ENCODE data around the gene GGCT. TPM values are rescaled to one million over a fixed set of nuclear protein-coding genes. Genes with fewer than 3 reads are reported as not detected.
"Not testable (repeated sequence)": the region's sequence is repeated elsewhere in the genome, so short reads cannot be mapped to it uniquely, and the experiment has no call there.

Gene GGCT
- total RNA-seq, 2 experiments from 2014 or later, result 6.3 to 6.6 TPM

DNA sequence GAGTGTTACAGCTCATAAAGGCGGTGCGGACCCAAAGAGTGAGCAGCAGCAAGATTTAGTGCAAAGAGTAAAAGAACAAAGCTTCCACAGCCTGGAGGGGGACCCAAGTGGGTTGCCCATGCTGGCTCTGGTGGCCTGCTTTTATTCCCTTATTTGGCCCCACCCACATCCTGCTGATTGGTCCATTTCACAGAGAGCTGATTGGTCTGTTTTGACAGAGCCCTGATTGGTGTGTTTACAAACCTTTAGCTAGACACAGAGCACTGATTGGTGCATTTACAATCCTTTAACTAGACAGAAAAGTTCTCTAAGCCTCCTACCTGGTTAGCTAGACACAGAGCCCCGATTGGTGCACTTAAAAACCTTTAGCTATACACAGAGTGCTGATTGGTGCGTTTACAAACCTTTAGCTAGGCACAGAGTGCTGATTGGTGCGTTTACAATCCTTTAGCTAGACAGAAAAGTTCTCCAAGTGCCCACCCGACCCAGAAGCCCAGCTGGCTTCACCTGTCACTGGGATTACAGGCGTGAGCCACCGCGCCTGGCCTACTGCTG is 2.8 kb upstream of the GGCT start:
- H3K4me3 Mint-ChIP-seq, result peak overlapping the region; percentile 54

DNA sequence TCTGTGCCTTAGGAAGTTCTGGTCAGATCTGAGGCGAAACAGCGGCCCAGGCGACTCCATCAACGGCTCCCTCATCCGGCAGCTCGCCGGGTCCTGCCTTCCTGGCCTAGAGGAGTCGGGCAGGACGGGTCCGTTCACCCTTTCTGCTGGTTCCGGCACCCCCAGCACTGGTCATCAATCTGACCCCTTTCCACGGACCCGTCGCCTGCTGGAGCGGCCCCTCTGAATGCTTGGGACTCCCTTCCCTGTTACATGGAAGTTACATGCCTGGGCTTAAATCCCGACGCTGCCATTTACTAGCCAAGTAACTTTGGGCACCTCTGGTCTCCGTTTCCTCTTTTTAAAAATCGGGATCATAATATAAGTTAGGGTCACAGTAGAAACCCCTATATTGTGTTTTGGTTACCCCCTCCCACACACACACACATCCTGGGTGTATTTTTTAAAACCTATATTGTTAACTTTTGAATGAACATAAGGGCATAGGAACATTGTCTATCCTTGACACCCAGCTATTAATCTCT is 607 bp upstream of the GGCT start:
- Histone ChIP-seq H3K4me3 (ENCODE audit: low read length) (peak overlapping the region; percentile 88), H3K9me3 (ENCODE audit: control insufficient read depth in 1 of 2, insufficient read depth in 1 of 2, low read length in 2 of 2) (no peaks in the 10 kb centered on the region), H3K27ac (ENCODE audit: low read depth in 1 of 2, low read length in 2 of 2) (peak overlapping the region; percentile 42 to 57), H3K4me1 (ENCODE audit: insufficient read depth, low read length) (peaks cover 19% of the 10 kb centered on the region), H3K36me3 (ENCODE audit: insufficient read depth, low read length) (no peaks in the 10 kb centered on the region), H3K27me3 (ENCODE audit: control insufficient read depth in 1 of 2, insufficient read depth in 2 of 2, low read length in 2 of 2) (no peaks in the 10 kb centered on the region)
- H3K27me3 Mint-ChIP-seq, result no peaks in the 10 kb centered on the region
- DNase-seq, result no peak
- H3K36me3 Mint-ChIP-seq (ENCODE audit: low read depth), result peaks cover 11% of the 10 kb centered on the region
- intact Hi-C loops (cut with DNase I, micrococcal nuclease), result loop anchor here (2.0 to 5.0 kb wide), 5 partner anchors 26 to 478 kb away; partner anchors contain the start of genes FKBP14 (in 1 of the 2), GARS1 (in 1 of the 2), NOD1 (in 1 of the 2) and PLEKHA8 (in 1 of the 2)
- peaks cover 29% of the 10 kb centered on the region for H3K4me1 Mint-ChIP-seq (ENCODE audit: low read depth)
- ATAC-seq (ENCODE audit: poor library complexity), result no peak
- no peaks in the 10 kb centered on the region for H3K9me3 Mint-ChIP-seq
- peak overlapping the region; percentile 74 for H3K27ac Mint-ChIP-seq
- ChIA-PET POLR2A (interaction anchor here (4.1 kb wide), 1 partner anchor 26 kb away, joined by 19 read pairs; the partner anchor contains the start of gene NOD1), CTCF (no interaction called here)
- peak overlapping the region; percentile 94 for H3K4me3 Mint-ChIP-seq
- TF ChIP-seq CTCF (IDR thresholded peaks at IDR 0.05), result no peak

More for the DNA sequence above, 2.8 kb upstream of the GGCT start:
- H3K4me3 ChIP-seq (ENCODE audit: low read length); CTCF ChIA-PET; H3K27ac Mint-ChIP-seq; H3K36me3 Mint-ChIP-seq (ENCODE audit: low read depth); H3K36me3 ChIP-seq (ENCODE audit: insufficient read depth, low read length); ATAC-seq (ENCODE audit: poor library complexity); H3K9me3 ChIP-seq (ENCODE audit: control insufficient read depth in 1 of 2, insufficient read depth in 1 of 2, low read length in 2 of 2); DNase-seq; H3K27ac ChIP-seq (ENCODE audit: low read depth in 1 of 2, low read length in 2 of 2); H3K9me3 Mint-ChIP-seq; H3K27me3 ChIP-seq (ENCODE audit: control insufficient read depth in 1 of 2, insufficient read depth in 2 of 2, low read length in 2 of 2); H3K27me3 Mint-ChIP-seq: not testable (repeated sequence)
- intact Hi-C loops (cut with DNase I, micrococcal nuclease), result loop anchor here in 1 of 2 experiments (5.0 kb wide), 1 partner anchor 480 kb away; the partner anchor contains the start of genes FKBP14 and PLEKHA8
- H3K4me1 Mint-ChIP-seq (ENCODE audit: low read depth), result peaks cover 23% of the 10 kb centered on the region
- POLR2A ChIA-PET, result interaction anchor here (1.3 kb wide), 1 partner anchor 30 kb away, joined by 5 read pairs; the partner anchor contains the start of gene NOD1
- peaks cover 19% of the 10 kb centered on the region for H3K4me1 ChIP-seq (ENCODE audit: insufficient read depth, low read length)

GRCh38 chr7:30503274-30504212 is 1.1 kb downstream of the GGCT start:
- peaks cover 26% of the 10 kb centered on the region for H3K36me3 Mint-ChIP-seq (ENCODE audit: low read depth)
- peaks cover 29% of the 10 kb centered on the region for H3K4me1 Mint-ChIP-seq (ENCODE audit: low read depth)
- intact Hi-C loops (cut with DNase I, micrococcal nuclease), result loop anchor here (2.0 to 5.0 kb wide), 7 partner anchors 23 to 371 kb away; partner anchors contain the start of genes GARS1 (in 1 of the 2), MTURN (in 1 of the 2), NOD1 (in 1 of the 2) and ZNRF2 (in 1 of the 2)
- Histone ChIP-seq H3K36me3 (ENCODE audit: insufficient read depth, low read length) (no peaks in the 10 kb centered on the region), H3K9me3 (ENCODE audit: control insufficient read depth in 1 of 2, insufficient read depth in 1 of 2, low read length in 2 of 2) (no peaks in the 10 kb centered on the region), H3K27ac (ENCODE audit: low read depth in 1 of 2, low read length in 2 of 2) (no peak overlapping the region), H3K4me1 (ENCODE audit: insufficient read depth, low read length) (peaks cover 19% of the 10 kb centered on the region), H3K27me3 (ENCODE audit: control insufficient read depth in 1 of 2, insufficient read depth in 2 of 2, low read length in 2 of 2) (no peaks in the 10 kb centered on the region), H3K4me3 (ENCODE audit: low read length) (peak overlapping the region; percentile 88)
- ChIA-PET POLR2A (interaction anchor here (4.1 kb wide), 1 partner anchor 25 kb away, joined by 19 read pairs; the partner anchor contains the start of gene NOD1), CTCF (interaction anchor here (1.8 to 2.7 kb wide), 2 partner anchors 25 to 228 kb away, joined by 6 read pairs; partner anchors contain the start of gene NOD1)
- DNase-seq (no peak), ATAC-seq (ENCODE audit: poor library complexity) (no peak)
- H3K27me3 Mint-ChIP-seq, result no peaks in the 10 kb centered on the region
- no peaks in the 10 kb centered on the region for H3K9me3 Mint-ChIP-seq
- H3K27ac Mint-ChIP-seq, result peak overlapping the region; percentile 74
- peak overlapping the region; percentile 94 for H3K4me3 Mint-ChIP-seq
- TF ChIP-seq CTCF (IDR thresholded peaks at IDR 0.05), result no peak
